HepG2 (cell line): ENCODE measurements around the gene USP43. TPM values are rescaled to one million over a fixed set of nuclear protein-coding genes. Genes with fewer than 3 reads are reported as not detected.

Experiments
- ATAC-seq: fragments of 200-7000 bp; cut with Tn5 transposase; 3 replicates; pipeline ENCODE4 v1.9.1; 2020; ENCODE audit warnings: mild to moderate bottlenecking, moderate library complexity
- BruUV-seq: library from RNA; stranded (reverse); fragments of 400-500 nt; replicated peaks from 2 replicates; lab custom pipeline; 2021; lab: Mats Ljungman, UMichigan
- CTCF ChIA-PET: fragments of 300-600 bp; formaldehyde crosslinking; extraction: SDS; loops from one replicate; lab custom pipeline; 2021; ENCODE audit warnings: low total read pairs, inconsistent platforms, low intra/inter-chr PET ratio; lab: Yijun Ruan, JAX
- POLR2A ChIA-PET: fragments of 350-600 bp; sonication (Branson Sonifier 250); formaldehyde crosslinking; loops from one replicate; lab custom pipeline; 2020; ENCODE audit warnings: antibody characterized with exemption, inconsistent platforms; lab: Yijun Ruan, JAX
- DNase-seq: peaks from one replicate; pipeline ENCODE4 v3.0.0-alpha.2; 2015; ENCODE audit warnings: low spot score
- FAIRE-seq: peaks from 3 replicates; lab custom pipeline; 2011; peaks lifted over from hg19 to GRCh38; lab: Jason Lieb, UNC
- H2AFZ ChIP-seq: one replicate; pipeline ENCODE4 v1.6.1; 2011; ENCODE audit warnings: low read length, inconsistent platforms
- H3K27ac ChIP-seq: fragments of 300-600 bp; 3 replicates; pipeline ENCODE4 v1.8.0; 2011; ENCODE audit warnings: mixed run types, mild to moderate bottlenecking, mixed read lengths, low read length, inconsistent platforms; ENCODE audit not compliant: insufficient read depth; ENCODE audit errors: extremely low read length
- H3K27me3 ChIP-seq, 2 experiments: fragments of 200-600 bp in 1 of 2; 2 replicates in 1 of 2; 3 replicates in 1 of 2; pipeline versions ENCODE4 v1.6.0 to v1.8.0; 2011; ENCODE audit warnings: low read length in 2 of 2, mild to moderate bottlenecking in 2 of 2, moderate library complexity in 2 of 2, inconsistent platforms in 1 of 2; ENCODE audit not compliant: insufficient read depth in 2 of 2, control insufficient read depth in 1 of 2
- H3K36me3 ChIP-seq, 2 experiments: fragments of 200-600 bp in 1 of 2; replicated peaks in 1 of 2; 2 replicates in 1 of 2; 3 replicates in 1 of 2; pipeline versions ENCODE4 v1.5.1 to v1.8.0; 2011; ENCODE audit warnings: low read length in 2 of 2, inconsistent platforms in 1 of 2; ENCODE audit not compliant: insufficient read depth in 2 of 2, control insufficient read depth in 1 of 2
- H3K4me1 ChIP-seq: 2 replicates; pipeline ENCODE4 v1.5.1; 2012; ENCODE audit warnings: low read length, inconsistent platforms; ENCODE audit not compliant: insufficient read depth
- H3K4me2 ChIP-seq: 2 replicates; pipeline ENCODE4 v1.6.0; 2011; ENCODE audit warnings: low read depth, low read length, inconsistent platforms
- H3K4me3 ChIP-seq, 3 experiments: fragments of 200-600 bp in 1 of 3; sonication (generic), shearing (Covaris generic) in 1 of 3; replicated peaks in 1 of 3; 2 replicates each; pipeline ENCODE4 v1.5.1; 2011 to 2016; ENCODE audit warnings: low read length in 3 of 3, inconsistent platforms in 2 of 3, low read depth in 2 of 3, mild to moderate bottlenecking in 2 of 3, control low read depth in 1 of 3, mixed read lengths in 1 of 3; ENCODE audit not compliant: insufficient read depth in 1 of 3
- H3K79me2 ChIP-seq: one replicate; pipeline ENCODE4 v1.6.1; 2011; ENCODE audit warnings: low read length, inconsistent platforms; ENCODE audit not compliant: insufficient read depth
- H3K9ac ChIP-seq: 2 replicates; pipeline ENCODE4 v1.6.0; 2011; ENCODE audit warnings: mild to moderate bottlenecking, low read depth, low read length, inconsistent platforms; ENCODE audit not compliant: insufficient read depth
- H3K9me3 ChIP-seq: 2 replicates; pipeline ENCODE4 v1.5.1; 2012; ENCODE audit warnings: mild to moderate bottlenecking, low read length
- H4K20me1 ChIP-seq: 2 replicates; pipeline ENCODE4 v1.6.0; 2011; ENCODE audit warnings: inconsistent platforms, mild to moderate bottlenecking, low read length, moderate library complexity; ENCODE audit not compliant: insufficient read depth
- FOXP1 ChIP-seq, 2 experiments: fragments of 450-650 bp in 1 of 2; IDR thresholded peaks; 2 replicates each; pipeline ENCODE4 v1.6.1; 2017 to 2018; ENCODE audit warnings: antibody characterized with exemption in 1 of 2
- HNF4G ChIP-seq, 2 experiments: sonication (generic) in 1 of 2; formaldehyde crosslinking in 1 of 2; IDR thresholded peaks; 2 replicates each; pipeline versions ENCODE4 v1.4.0 to v1.6.1; 2011 to 2020; ENCODE audit warnings: borderline replicate concordance in 2 of 2, low read depth in 2 of 2, mild to moderate bottlenecking in 2 of 2, low read length in 1 of 2, missing genetic modification reagents in 1 of 2, moderate library complexity in 1 of 2
- MYNN ChIP-seq: sonication (generic); formaldehyde crosslinking; IDR thresholded peaks from 2 replicates; pipeline ENCODE4 v1.4.0; 2020; ENCODE audit warnings: mild to moderate bottlenecking, low read depth, missing genetic modification reagents
- NPAS2 ChIP-seq: sonication (generic); formaldehyde crosslinking; IDR thresholded peaks from 2 replicates; pipeline ENCODE4 v1.8.0; 2022; ENCODE audit warnings: mild to moderate bottlenecking, missing genetic modification reagents, borderline replicate concordance
- XRCC5 ChIP-seq: fragments of 200-400 bp; formaldehyde crosslinking; optimal IDR thresholded peaks from 2 replicates; pipeline ENCODE3; 2017; ENCODE audit warnings: mild to moderate bottlenecking, low read length
- ZNF33A ChIP-seq: sonication (generic); formaldehyde crosslinking; IDR thresholded peaks from 2 replicates; pipeline ENCODE4 v1.5.1; 2020; ENCODE audit warnings: missing genetic modification reagents, mild to moderate bottlenecking, moderate library complexity, borderline replicate concordance
- ZNF451 ChIP-seq: sonication (generic); formaldehyde crosslinking; IDR thresholded peaks from 2 replicates; pipeline ENCODE4 v1.5.0; 2020; ENCODE audit warnings: mild to moderate bottlenecking, missing genetic modification reagents
- ZNF567 ChIP-seq: sonication (generic); formaldehyde crosslinking; IDR thresholded peaks from 2 replicates; pipeline ENCODE4 v1.8.1; 2023; ENCODE audit warnings: mild to moderate bottlenecking, missing genetic modification reagents, borderline replicate concordance
- ZNF629 ChIP-seq: sonication (generic); formaldehyde crosslinking; conservative IDR thresholded peaks from 2 replicates; pipeline ENCODE4 v1.5.0; 2020; ENCODE audit warnings: missing genetic modification reagents
- ZNF674 ChIP-seq: sonication (generic); formaldehyde crosslinking; IDR thresholded peaks from 2 replicates; pipeline ENCODE4 v1.5.0; 2020; ENCODE audit warnings: low read depth, mild to moderate bottlenecking, missing genetic modification reagents
- WGBS: methylation state at CpG from one replicate; pipeline ENCODE4 v1.1.6; 2017; ENCODE audit warnings: low lambda C conversion rate; 5-methylcytosine and 5-hydroxymethylcytosine counted together
- in situ Hi-C: cut with HindIII; loops from 2 replicates; pipeline ENCODE4 v1.10.0; 2017; ENCODE audit warnings: low pct_unique_long_range_greater_than_20kb; ENCODE audit not compliant: extremely low pct_ligation_motif_present
- intact Hi-C: fragments of 100-400 bp; cut with micrococcal nuclease; formaldehyde crosslinking; loops from one replicate; pipeline ENCODE4 v1.10.0; 2022; ENCODE audit not compliant: unreplicated experiment
- polyA plus RNA-seq, 8 experiments: library from polyadenylated mRNA; depleted of rRNA in 3 of 8; stranded (reverse) in 7 of 8; unstranded in 1 of 8; fragments of >200 nt; fragmentation: Illumina TruSeq in 4 of 8; extraction: Trizol in 4 of 8; gene quantifications; 2 replicates each; pipeline versions ENCODE4 v1.2.1 to v1.2.3, GENCODE V29; 2011 to 2016; ENCODE audit warnings: low read depth in 4 of 8, missing spikeins in 1 of 8, mixed read lengths in 1 of 8; ENCODE audit not compliant: insufficient read depth in 1 of 8
- total RNA-seq, 5 experiments: library from RNA; depleted of rRNA; stranded (reverse); fragments of >200 nt; fragmentation: Illumina TruSeq; extraction: Trizol; gene quantifications; 2 replicates each; pipeline ENCODE4 v1.2.3, GENCODE V29; 2016; ENCODE audit warnings: low read depth in 1 of 5
- TF ChIP-seq, protein P1 (sequence below): sonication (generic); formaldehyde crosslinking; IDR thresholded peaks from 2 replicates; pipeline ENCODE4 v1.5.0; 2020; ENCODE audit warnings: mild to moderate bottlenecking, missing genetic modification reagents
- TF ChIP-seq, protein P2 (sequence below): sonication (generic); formaldehyde crosslinking; IDR thresholded peaks from 2 replicates; pipeline ENCODE4 v1.8.0; 2022; ENCODE audit warnings: mild to moderate bottlenecking, missing genetic modification reagents, moderate library complexity

Gene USP43
- total and polyA plus RNA-seq, 2 of the 13 experiments (the other 11 are each of a cell fraction or from before 2014, with no cell fraction given) = 1.6 to 2.2 TPM

DNA sequence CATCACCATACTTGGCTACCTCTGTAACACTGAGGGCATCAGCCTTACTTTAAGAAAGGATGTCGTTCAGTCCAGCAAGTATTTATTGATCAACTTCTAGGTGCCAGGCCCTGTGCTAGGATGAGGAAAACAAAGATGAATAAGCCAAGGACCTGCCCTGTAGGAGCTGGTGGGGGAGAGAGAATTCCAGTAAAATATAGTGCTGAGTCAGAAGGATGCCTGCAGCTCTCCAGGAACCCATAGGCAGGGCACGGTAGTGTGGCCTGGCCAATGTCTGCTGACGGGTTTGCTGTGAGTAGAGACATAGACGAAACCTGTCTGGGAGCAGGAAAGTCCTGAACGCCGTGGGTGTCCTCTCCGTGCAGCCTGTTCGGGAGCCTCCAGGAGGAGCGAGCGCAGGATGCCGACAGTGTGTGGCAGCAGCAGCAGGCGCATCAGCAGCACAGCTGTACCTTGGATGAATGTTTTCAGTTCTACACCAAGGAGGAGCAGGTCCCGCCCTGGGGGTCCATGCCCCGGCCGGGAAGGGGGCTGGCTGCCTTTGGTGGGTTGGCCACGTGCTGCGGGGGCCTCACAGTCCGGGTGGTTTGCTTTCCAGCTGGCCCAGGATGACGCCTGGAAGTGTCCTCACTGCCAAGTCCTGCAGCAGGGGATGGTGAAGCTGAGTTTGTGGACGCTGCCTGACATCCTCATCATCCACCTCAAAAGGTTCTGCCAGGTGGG, 55.6 kb downstream of the USP43 start:
- ChIA-PET POLR2A (no interaction called here), CTCF (no interaction called here)
- WGBS = 65% methylated on average over 6 of the region's 20 CpGs

More for the DNA sequence above, 55.6 kb downstream of the USP43 start:
- ATAC-seq = no peak
- Histone ChIP-seq H3K4me1 (no peaks in the 10 kb centered on the region), H4K20me1 (no peaks in the 10 kb centered on the region), H3K9me3 (no peaks in the 10 kb centered on the region), H3K9ac (no peak overlapping the region)
- TF ChIP-seq ZNF567 (CRISPR knock-in tag) (no peak), FOXP1 (IDR thresholded peaks at IDR 0.05) (no peak), FOXP1 (CRISPR knock-in tag; IDR thresholded peaks at IDR 0.05) (no peak), ZNF451 (CRISPR knock-in tag) (no peak), NPAS2 (no peak), ZNF674 (CRISPR knock-in tag) (no peak), ZNF33A (no peak), ZNF629 (CRISPR knock-in tag) (no peak), XRCC5 (no peak), MYNN (no peak), HNF4G (IDR thresholded peaks at IDR 0.05; ENCODE audit: borderline replicate concordance, low read depth, low read length) (no peak), HNF4G (CRISPR knock-in tag; IDR thresholded peaks at IDR 0.05; ENCODE audit: borderline replicate concordance, low read depth) (no peak)
- TF ChIP-seq, protein P1, sequence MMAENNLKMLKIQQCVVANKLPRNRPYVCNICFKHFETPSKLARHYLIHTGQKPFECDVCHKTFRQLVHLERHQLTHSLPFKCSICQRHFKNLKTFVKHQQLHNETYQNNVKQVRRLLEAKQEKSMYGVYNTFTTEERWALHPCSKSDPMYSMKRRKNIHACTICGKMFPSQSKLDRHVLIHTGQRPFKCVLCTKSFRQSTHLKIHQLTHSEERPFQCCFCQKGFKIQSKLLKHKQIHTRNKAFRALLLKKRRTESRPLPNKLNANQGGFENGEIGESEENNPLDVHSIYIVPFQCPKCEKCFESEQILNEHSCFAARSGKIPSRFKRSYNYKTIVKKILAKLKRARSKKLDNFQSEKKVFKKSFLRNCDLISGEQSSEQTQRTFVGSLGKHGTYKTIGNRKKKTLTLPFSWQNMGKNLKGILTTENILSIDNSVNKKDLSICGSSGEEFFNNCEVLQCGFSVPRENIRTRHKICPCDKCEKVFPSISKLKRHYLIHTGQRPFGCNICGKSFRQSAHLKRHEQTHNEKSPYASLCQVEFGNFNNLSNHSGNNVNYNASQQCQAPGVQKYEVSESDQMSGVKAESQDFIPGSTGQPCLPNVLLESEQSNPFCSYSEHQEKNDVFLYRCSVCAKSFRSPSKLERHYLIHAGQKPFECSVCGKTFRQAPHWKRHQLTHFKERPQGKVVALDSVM (CRISPR knock-in tag) = no peak
- TF ChIP-seq, protein P2, sequence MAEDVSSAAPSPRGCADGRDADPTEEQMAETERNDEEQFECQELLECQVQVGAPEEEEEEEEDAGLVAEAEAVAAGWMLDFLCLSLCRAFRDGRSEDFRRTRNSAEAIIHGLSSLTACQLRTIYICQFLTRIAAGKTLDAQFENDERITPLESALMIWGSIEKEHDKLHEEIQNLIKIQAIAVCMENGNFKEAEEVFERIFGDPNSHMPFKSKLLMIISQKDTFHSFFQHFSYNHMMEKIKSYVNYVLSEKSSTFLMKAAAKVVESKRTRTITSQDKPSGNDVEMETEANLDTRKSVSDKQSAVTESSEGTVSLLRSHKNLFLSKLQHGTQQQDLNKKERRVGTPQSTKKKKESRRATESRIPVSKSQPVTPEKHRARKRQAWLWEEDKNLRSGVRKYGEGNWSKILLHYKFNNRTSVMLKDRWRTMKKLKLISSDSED (CRISPR knock-in tag) = no peak
- TF ChIP-seq, all 625 proteins: peak for 0
- no peak overlapping the region for H3K4me2 ChIP-seq
- in situ Hi-C loops (no loop called here), intact Hi-C loops (no loop called here)
- DNase-seq (no peak), FAIRE-seq (no peak)
- no peaks in the 10 kb centered on the region for H3K79me2 ChIP-seq
- H2AFZ ChIP-seq = no peak overlapping the region
- H3K4me3 ChIP-seq = no peak overlapping the region
- no TSS peak for BruUV-seq
- no peaks in the 10 kb centered on the region; a peak in 1 of 5 replicates for H3K36me3 ChIP-seq
- no peaks in the 10 kb centered on the region; a peak in 1 of 5 replicates for H3K27me3 ChIP-seq
- H3K27ac ChIP-seq = no peak overlapping the region
